K562 (cell line): Measurements from ENCODE around the gene IFIT2. TPM values are rescaled to one million over a fixed set of nuclear protein-coding genes. Genes with fewer than 3 reads are reported as not detected.

ENCODE experiments used
- AFF1 ChIP-seq, 2 experiments: fragments of 450-650 bp; IDR thresholded peaks; 2 replicates each; pipeline ENCODE4 v1.6.1; 2018; ENCODE audit warnings: mild to moderate bottlenecking in 2 of 2, low read depth in 1 of 2; ENCODE audit not compliant: partially characterized antibody in 2 of 2
- CBX1 ChIP-seq: sonication (generic); IDR thresholded peaks from 2 replicates; pipeline ENCODE4 v1.6.1; 2016; ENCODE audit warnings: antibody characterized with exemption, low read depth, mild to moderate bottlenecking
- E2F3 ChIP-seq: fragments of 250-450 bp; sonication (Bioruptor Pico); IDR thresholded peaks from 2 replicates; pipeline ENCODE4 v1.4.0; 2020; ENCODE audit warnings: mild to moderate bottlenecking
- FOXK1 ChIP-seq: sonication (generic); formaldehyde crosslinking; IDR thresholded peaks from 2 replicates; pipeline ENCODE4 v1.8.0; 2022; ENCODE audit warnings: missing genetic modification reagents, mild to moderate bottlenecking, borderline replicate concordance
- FOXP1 ChIP-seq: sonication (generic); formaldehyde crosslinking; IDR thresholded peaks from 2 replicates; pipeline ENCODE4 v1.8.0; 2022; ENCODE audit warnings: mild to moderate bottlenecking, missing genetic modification reagents
- HDAC6 ChIP-seq: IDR thresholded peaks from 2 replicates; pipeline ENCODE4 v1.6.1; 2012; ENCODE audit warnings: low read depth, mild to moderate bottlenecking, control low read depth, inconsistent platforms, low read length, moderate library complexity
- MTA1 ChIP-seq: fragments of 450-650 bp; IDR thresholded peaks from 2 replicates; pipeline ENCODE4 v1.6.1; 2017; ENCODE audit warnings: borderline replicate concordance
- PTBP1 ChIP-seq: fragments of 200-400 bp; formaldehyde crosslinking; IDR thresholded peaks from 2 replicates; pipeline ENCODE4 v1.6.1; 2017; ENCODE audit warnings: low read depth, low read length
- SRSF3 ChIP-seq: fragments of 200-400 bp; formaldehyde crosslinking; IDR thresholded peaks from 2 replicates; pipeline ENCODE4 v1.6.1; 2016; ENCODE audit warnings: mild to moderate bottlenecking, low read length, moderate library complexity; ENCODE audit not compliant: insufficient read depth
- ZBTB9 ChIP-seq: fragments of 450-650 bp; formaldehyde crosslinking; IDR thresholded peaks from 2 replicates; pipeline ENCODE4 v1.4.0; 2020; ENCODE audit warnings: mild to moderate bottlenecking, moderate library complexity
- ZNF354B ChIP-seq: fragments of 250-450 bp; sonication (Bioruptor Pico); IDR thresholded peaks from 2 replicates; pipeline ENCODE4 v1.4.0; 2020
- ZNF518B ChIP-seq: fragments of 250-450 bp; sonication (Bioruptor Pico); IDR thresholded peaks from 2 replicates; pipeline ENCODE4 v1.5.0; 2021; ENCODE audit warnings: mild to moderate bottlenecking, moderate library complexity
- polyA plus RNA-seq, 8 experiments: library from polyadenylated mRNA; depleted of rRNA in 4 of 8; stranded (reverse) in 5 of 8; unstranded in 3 of 8; fragments of >200 nt; fragmentation: Nextera tagmentation in 2 of 8; fragmentation: Illumina TruSeq in 1 of 8; extraction: Ambion mirVana in 2 of 8; extraction: Trizol in 1 of 8; gene quantifications; 2 replicates each; pipeline versions ENCODE4 v1.2.1 to v1.2.3, GENCODE V29; 2011 to 2014; ENCODE audit warnings: inconsistent platforms in 1 of 8, missing spikeins in 1 of 8
- total RNA-seq, 7 experiments: library from RNA; depleted of rRNA in 6 of 7; stranded (reverse); fragments of >200 nt in 6 of 7; fragmentation: Illumina TruSeq in 2 of 7; extraction: Trizol in 2 of 7; gene quantifications; 2 replicates each; pipeline versions ENCODE4 v1.2.1 to v1.2.3, GENCODE V29; 2011 to 2021; ENCODE audit warnings: low replicate concordance in 1 of 7
- TF ChIP-seq, protein P1 (sequence below), 2 experiments: fragments of 200-800 bp in 1 of 2; sonication (Bioruptor generic) in 1 of 2; sonication (generic) in 1 of 2; formaldehyde crosslinking in 1 of 2; IDR thresholded peaks in 1 of 2; conservative IDR thresholded peaks in 1 of 2; 2 replicates each; pipeline versions ENCODE4 v1.5.0 to v1.6.1; 2016 to 2020; ENCODE audit warnings: missing compliant biosample characterization in 1 of 2, missing genetic modification characterization in 1 of 2, missing genetic modification reagents in 1 of 2

The IFIT2 gene
- total and polyA plus RNA-seq, 9 of the 15 experiments (the other 6 are each of a cell fraction or from before 2014, with no cell fraction given) = 0.03 to 0.25 (median 0.10) TPM; not detected in 1

- TF ChIP-seq ZNF518B (CRISPR knock-in tag) (no peak), E2F3 (no peak), PTBP1 (no peak), ZNF354B (CRISPR knock-in tag) (no peak), ZBTB9 (CRISPR knock-in tag) (no peak), AFF1 (IDR thresholded peaks at IDR 0.05; ENCODE audit: low read depth in 1 of 2, partially characterized antibody in 2 of 2) (no peak), SRSF3 (no peak), FOXP1 (CRISPR knock-in tag) (no peak), FOXK1 (CRISPR knock-in tag) (no peak), CBX1 (no peak), MTA1 (no peak), HDAC6 (no peak)
- TF ChIP-seq, protein P1, sequence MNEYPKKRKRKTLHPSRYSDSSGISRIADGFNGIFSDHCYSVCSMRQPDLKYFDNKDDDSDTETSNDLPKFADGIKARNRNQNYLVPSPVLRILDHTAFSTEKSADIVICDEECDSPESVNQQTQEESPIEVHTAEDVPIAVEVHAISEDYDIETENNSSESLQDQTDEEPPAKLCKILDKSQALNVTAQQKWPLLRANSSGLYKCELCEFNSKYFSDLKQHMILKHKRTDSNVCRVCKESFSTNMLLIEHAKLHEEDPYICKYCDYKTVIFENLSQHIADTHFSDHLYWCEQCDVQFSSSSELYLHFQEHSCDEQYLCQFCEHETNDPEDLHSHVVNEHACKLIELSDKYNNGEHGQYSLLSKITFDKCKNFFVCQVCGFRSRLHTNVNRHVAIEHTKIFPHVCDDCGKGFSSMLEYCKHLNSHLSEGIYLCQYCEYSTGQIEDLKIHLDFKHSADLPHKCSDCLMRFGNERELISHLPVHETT (CRISPR knock-in tag; conservative IDR thresholded peaks at IDR 0.05 in 1 of 2, IDR thresholded peaks at IDR 0.05 in 1 of 2) = no peak
These were observed 47.1 kb downstream of the IFIT2 start (continued) for GRCh38 chr10:89348975-89349374.
